ENCODE results near the gene EPYC.

The EPYC gene

DNA sequence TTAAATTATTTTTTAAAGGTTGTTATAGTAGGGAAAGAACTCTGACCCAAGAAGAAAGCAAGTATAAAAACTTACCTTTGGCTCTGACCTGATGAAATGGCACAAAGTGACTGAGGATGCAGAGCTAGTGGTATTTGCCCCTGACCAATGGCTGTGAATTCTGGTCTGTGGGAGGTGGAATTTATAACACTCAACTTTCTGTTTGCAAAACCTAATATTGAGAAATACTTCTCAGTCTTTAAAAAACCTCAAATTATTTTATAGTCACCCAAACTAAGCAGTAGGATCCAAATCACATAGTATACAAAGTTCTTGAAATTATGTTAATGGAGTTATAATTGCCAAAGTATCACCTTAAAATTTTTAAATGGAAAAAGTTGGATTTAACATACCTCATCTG, at the start of gene EPYC:
Gene EPYC, minus strand, starts transcription at position 101 of the 400 bp plus-strand sequence. CDS start 2,407 bp downstream, outside the sequence.
- no peak for DNase-seq (ENCODE audit: low spot score)

GRCh38 chr12:91053951-91054715, 49.4 kb upstream of the EPYC start:
- DNase-seq (ENCODE audit: low spot score) = no peak

- DNase-seq (ENCODE audit: low spot score) = no peak
Observed at GRCh38 chr12:91052026-91052425, 47.3 kb upstream of the EPYC start.

GRCh38 chr12:91044586-91044985, 39.8 kb upstream of the EPYC start:
- DNase-seq (ENCODE audit: low spot score) = no peak

DNA sequence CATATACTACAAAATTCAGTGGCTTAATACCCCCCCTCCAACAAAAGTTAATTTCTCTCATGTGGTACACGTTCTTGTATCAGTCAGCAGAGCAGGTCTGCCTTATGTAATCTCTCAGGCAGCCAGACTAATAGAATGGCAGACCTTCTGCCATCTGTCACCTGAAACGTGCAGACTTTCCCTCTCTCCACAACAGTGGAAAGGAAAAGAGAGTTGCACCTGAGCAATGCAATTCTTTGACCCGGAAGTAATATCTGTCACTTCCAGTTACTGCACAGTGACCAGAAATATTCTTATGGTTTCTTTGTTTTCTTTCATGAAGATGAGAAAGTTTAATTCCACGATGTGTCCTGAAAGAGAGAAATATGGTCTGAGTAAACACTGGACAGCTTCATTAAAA, 38.6 kb upstream of the EPYC start:
- DNase-seq (ENCODE audit: low spot score) = no peak

DNA sequence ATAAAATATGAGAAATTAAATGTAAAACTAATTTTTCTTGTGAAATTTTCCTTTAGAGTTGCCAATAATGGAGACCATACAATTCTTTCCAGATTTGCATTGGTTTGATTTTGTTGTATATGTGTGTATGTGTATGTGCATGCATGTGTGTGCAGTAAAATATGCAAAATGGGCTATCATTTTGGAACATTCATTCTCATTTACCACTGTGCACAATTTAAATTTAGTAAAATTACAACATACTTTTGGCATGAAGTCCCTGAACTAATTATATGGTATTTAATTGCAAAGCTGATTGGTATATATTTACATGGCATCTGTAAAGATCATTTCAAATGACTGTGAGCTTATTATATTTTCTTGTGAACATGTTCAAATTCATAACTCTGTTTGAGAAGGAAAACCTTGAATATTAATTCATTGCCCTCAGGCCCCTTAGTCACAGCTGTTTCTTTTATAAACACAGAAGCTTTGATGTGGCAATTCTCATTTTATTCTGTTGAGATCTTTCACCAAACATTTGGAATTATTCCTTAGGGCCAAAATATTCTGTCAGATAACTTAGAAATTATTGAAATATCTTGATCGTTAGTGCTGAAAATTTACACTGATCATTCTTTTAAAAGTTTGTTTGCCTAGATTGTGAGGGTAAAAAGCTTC, 35.5 kb upstream of the EPYC start:
- no peak for DNase-seq (ENCODE audit: low spot score)

DNA sequence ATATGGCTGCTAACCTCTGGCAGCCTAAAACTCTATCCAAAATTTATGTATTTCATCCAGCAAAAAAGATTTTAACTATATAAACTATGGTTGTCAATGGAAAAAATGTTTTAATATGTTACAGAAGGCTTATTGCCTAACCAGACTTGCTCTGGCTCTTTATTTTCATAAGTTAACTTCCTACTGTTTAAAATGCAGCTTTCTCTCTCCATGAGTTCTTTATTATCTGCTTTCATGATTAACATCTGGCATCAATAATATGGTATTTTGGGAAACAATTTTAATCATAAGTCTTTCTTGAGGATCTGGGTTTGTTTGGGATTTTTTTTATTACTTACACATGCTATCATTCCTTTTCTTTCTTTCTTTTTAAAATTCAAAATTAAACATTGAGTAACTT, 32.5 kb upstream of the EPYC start:
- DNase-seq (ENCODE audit: low spot score) = no peak

- DNase-seq (ENCODE audit: low spot score) = no peak
Observed at GRCh38 chr12:91033251-91033650, 28.5 kb upstream of the EPYC start.

DNA sequence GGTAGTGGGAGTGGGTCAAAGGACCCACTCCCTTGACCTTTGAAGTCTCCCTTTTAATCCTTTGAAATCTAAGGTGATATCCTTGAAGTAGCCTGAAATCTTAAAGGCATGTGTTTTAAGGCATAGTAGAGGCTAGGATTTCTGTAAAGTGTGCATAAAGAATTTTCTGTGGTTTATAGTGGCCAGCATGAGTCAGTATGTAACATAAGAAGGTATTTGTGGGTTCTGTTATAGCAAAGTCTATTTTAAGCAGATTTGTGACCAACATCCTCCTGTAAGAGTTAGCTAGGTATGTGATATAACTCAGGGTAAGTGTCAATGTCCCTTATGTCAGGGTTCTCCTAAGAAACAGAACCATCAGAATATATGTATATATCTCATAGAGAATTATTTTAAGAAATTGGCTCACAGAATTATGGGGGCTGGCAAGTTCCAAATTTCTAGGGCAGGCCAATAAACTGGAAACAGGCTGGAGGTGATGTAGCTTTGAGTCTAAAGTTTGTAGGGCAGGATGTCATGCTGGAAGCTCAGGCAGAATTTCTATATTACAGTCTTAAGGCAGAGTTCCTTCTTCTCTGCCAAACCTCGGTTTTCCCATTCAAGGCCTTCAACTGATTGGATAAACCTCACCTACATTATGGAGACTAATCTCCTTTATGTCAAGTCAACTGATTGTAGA, 18.7 kb upstream of the EPYC start:
- DNase-seq (ENCODE audit: low spot score) = peak; percentile 7

- DNase-seq (ENCODE audit: low spot score) = peak; percentile 31
Observed at GRCh38 chr12:91021076-91021475, 16.3 kb upstream of the EPYC start.

- DNase-seq (ENCODE audit: low spot score) = no peak
Observed at GRCh38 chr12:91019455-91019854, 14.7 kb upstream of the EPYC start.

- no peak for DNase-seq (ENCODE audit: low spot score)
Observed at GRCh38 chr12:91017511-91018263, 12.9 kb upstream of the EPYC start.

GRCh38 chr12:91017043-91017442, 12.3 kb upstream of the EPYC start:
- DNase-seq (ENCODE audit: low spot score) = no peak

DNA sequence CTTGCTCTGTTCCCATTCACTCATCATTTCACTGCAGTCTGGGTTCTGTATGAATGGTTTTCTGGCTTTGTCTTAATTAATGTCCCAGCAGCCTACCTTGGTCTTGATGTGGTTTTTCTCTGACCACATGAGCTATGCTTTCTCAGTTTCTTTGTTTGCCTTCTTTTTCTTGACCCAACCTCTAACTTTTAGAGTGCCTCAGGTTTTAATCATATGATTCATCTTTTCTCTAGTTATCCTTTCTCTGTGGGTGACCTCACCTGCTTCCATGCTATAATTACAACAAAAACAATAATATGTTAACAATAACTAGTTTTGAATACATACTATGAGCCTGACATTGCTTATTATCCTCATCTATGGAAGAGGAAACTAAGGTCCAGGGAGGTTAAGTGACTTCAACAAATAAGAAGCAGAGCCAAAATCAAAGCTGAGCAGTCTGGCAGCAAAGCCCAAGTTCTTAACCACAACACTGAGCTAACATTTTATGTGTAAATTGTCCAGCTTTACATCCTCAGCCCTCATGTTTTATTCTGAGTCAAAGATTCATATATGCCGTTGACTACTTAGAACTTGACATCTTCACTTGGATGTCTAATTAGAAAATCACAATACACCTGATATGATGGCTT, 4.7 kb upstream of the EPYC start:
- DNase-seq (ENCODE audit: low spot score) = no peak

DNA sequence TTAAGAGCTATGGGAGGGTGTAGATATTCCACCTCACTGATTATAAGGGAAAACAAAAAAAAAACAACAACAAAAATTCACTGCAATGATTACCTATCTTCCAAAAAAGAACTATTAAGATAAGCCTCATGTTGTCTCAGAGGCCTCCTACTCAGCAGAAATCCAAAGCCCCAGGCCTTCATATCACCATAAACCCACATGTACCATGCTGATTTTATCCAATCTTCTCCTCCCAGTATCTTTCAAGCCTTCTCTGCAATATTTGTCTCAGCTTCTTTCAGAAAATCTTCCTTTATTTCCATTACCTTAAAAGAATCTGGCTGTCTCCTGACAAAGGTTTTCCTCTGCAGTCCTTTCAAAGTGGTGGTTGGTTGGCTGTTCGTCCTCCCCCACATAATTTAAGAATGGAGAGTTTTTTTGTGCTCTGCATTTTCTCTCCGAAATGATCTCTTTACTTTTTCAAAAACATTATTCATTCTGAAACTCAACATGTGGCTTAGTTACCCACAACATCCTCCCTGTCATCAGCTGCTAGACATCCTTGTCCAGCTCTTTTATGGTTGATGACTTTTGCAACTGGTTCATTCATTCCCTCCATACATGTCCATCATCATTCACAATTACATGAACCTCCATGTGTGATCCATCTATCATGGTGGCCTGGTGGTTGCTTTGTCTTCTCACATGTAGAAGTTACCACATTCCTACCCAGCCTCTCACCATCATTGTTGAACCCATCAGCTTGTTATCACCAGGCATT, 2.9 kb upstream of the EPYC start:
- DNase-seq (ENCODE audit: low spot score) = no peak

GRCh38 chr12:91003737-91004136, 1.0 kb downstream of the EPYC start:
- peak; percentile 35 for DNase-seq (ENCODE audit: low spot score)

GRCh38 chr12:91001306-91001705, 3.5 kb downstream of the EPYC start:
- DNase-seq (ENCODE audit: low spot score) = no peak

GRCh38 chr12:90999966-91000365, 4.8 kb downstream of the EPYC start:
- no peak for DNase-seq (ENCODE audit: low spot score)

- no peak for DNase-seq (ENCODE audit: low spot score)
Observed at GRCh38 chr12:90999527-90999926, 5.2 kb downstream of the EPYC start.

DNA sequence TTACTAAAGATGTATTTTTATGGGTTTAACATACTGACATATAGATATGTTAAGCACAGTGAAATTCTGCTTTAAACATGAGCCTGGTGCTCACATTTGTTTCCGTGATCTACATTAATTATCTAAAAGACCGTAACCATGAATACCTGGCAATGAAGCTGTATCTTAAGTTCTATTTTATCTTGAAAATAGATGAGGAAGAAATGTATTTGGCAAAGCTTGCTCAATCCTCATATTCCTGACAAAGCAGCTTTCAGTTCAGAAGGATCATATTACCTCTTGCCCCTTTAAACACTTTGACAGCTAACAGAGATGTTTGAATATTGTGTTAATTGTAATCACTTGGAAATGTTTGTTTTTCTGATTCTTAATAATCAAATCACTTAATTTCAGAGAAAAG, 9.8 kb downstream of the EPYC start:
- DNase-seq (ENCODE audit: low spot score) = no peak

GRCh38 chr12:90991952-90992465, 12.8 kb downstream of the EPYC start:
- DNase-seq (ENCODE audit: low spot score) = no peak

Measured in COLO829 (cell line).